DND-41 (cell line): Measurements from ENCODE around the gene PLD5.

Source experiments
- ATAC-seq: fragments of 200-7000 bp; cut with Tn5 transposase; 3 replicates; pipeline ENCODE4 v1.9.1; 2021; ENCODE audit warnings: low read depth; ENCODE audit not compliant: insufficient read depth
- DNase-seq: peaks from one replicate; pipeline ENCODE4 v3.0.0-alpha.2; 2020
- H2AFZ ChIP-seq: 2 replicates; pipeline ENCODE4 v1.6.0; 2012; ENCODE audit warnings: low read depth, low read length
- H3K27ac ChIP-seq: 2 replicates; pipeline ENCODE4 v1.5.1; 2012; ENCODE audit warnings: low read length, inconsistent platforms
- H3K27me3 ChIP-seq: fragments of 200-600 bp; sonication (generic); 2 replicates; pipeline ENCODE4 v1.6.0; 2012; ENCODE audit warnings: low read length, mild to moderate bottlenecking, inconsistent platforms; ENCODE audit not compliant: insufficient read depth, poor library complexity
- H3K36me3 ChIP-seq: 2 replicates; pipeline ENCODE4 v1.5.1; 2012; ENCODE audit warnings: low read length, inconsistent platforms; ENCODE audit not compliant: insufficient read depth
- H3K4me1 ChIP-seq: 2 replicates; pipeline ENCODE4 v1.5.1; 2012; ENCODE audit warnings: mild to moderate bottlenecking, low read length; ENCODE audit not compliant: insufficient read depth
- H3K4me2 ChIP-seq: 2 replicates; pipeline ENCODE4 v1.6.0; 2012; ENCODE audit warnings: mild to moderate bottlenecking, moderate library complexity, low read length, inconsistent platforms; ENCODE audit not compliant: insufficient read depth
- H3K4me3 ChIP-seq, 2 experiments: fragments of 200-600 bp in 1 of 2; shearing (Covaris generic) in 1 of 2; 2 replicates each; pipeline ENCODE4 v1.5.1; 2012 to 2016; ENCODE audit warnings: inconsistent platforms in 2 of 2, low read length in 2 of 2, mild to moderate bottlenecking in 2 of 2, low read depth in 1 of 2, moderate library complexity in 1 of 2
- H3K79me2 ChIP-seq: 2 replicates; pipeline ENCODE4 v1.6.0; 2012; ENCODE audit warnings: low read length, inconsistent platforms; ENCODE audit not compliant: insufficient read depth
- H3K9ac ChIP-seq: 2 replicates; pipeline ENCODE4 v1.6.0; 2012; ENCODE audit warnings: low read depth, mild to moderate bottlenecking, inconsistent platforms, low read length, moderate library complexity
- H3K9me3 ChIP-seq: 2 replicates; pipeline ENCODE4 v1.5.1; 2012; ENCODE audit warnings: low read length, moderate library complexity, mild to moderate bottlenecking, inconsistent platforms; ENCODE audit not compliant: insufficient read depth, severe bottlenecking
- H4K20me1 ChIP-seq: 2 replicates; pipeline ENCODE4 v1.6.0; 2012; ENCODE audit warnings: low read length; ENCODE audit not compliant: insufficient read depth
- CTCF ChIP-seq: IDR thresholded peaks from 2 replicates; pipeline ENCODE4 v1.5.1; 2012; ENCODE audit warnings: borderline replicate concordance, low read length, moderate library complexity, mild to moderate bottlenecking; ENCODE audit not compliant: poor library complexity, severe bottlenecking; ENCODE audit errors: extremely low read depth
- EZH2 ChIP-seq: IDR thresholded peaks from 3 replicates; pipeline ENCODE4 v1.6.1; 2012; ENCODE audit warnings: borderline replicate concordance, low read depth, mild to moderate bottlenecking, moderate library complexity, low read length, inconsistent platforms; ENCODE audit not compliant: severe bottlenecking

The PLD5 gene

DNA sequence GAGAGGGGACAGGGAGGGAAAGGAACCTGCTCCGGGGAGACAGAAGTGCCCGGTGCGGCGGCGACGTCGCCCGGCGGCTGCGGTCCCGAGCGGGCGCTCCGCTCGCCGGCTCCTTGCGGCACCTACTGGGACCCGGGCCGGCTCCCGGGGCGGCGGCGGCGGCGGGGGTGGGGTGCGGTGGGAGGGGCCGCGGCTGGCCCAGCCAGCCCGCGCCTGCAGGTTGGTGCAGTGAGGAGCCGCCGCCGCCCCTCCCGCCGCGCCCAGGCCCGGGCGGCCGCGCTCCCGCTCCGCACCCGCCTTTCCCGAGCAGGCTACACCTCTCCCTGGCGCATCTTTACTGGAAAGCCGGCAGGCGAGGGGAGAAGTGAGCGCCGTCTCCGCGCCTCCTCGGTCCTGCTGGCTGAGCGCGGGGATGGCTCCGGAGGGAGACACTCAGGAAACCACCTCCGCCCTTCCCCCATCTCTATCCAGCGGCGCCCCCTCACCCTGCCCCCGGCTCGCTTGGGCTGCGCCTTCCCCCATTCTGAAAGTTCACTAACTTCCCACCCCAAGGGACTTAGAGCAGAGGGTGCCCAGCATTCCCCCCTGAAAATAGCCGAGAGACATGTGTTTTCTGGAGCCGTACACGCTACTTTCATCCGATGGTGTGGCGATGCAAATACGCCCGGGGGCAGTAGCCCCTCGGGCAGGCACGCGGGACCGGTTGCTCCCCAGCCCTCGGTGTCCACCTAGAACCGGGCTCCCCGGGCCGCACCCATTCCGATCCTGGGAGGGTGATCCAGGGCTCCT, at the start of gene PLD5:
TSS of gene PLD5 (minus strand) at position 127 of the 789 bp plus-strand sequence.
- Histone ChIP-seq H3K36me3 (no peaks in the 10 kb centered on the region), H4K20me1 (no peaks in the 10 kb centered on the region), H3K4me1 (no peaks in the 10 kb centered on the region), H3K27ac (no peak within 1 kb of the TSS), H3K4me3 (no peak within 1 kb of the TSS), H2AFZ (no peak within 1 kb of the TSS), H3K9ac (no peak within 1 kb of the TSS), H3K4me2 (no peak within 1 kb of the TSS), H3K27me3 (no peaks in the 10 kb centered on the region), H3K9me3 (no peaks in the 10 kb centered on the region), H3K79me2 (no peaks in the 10 kb centered on the region)
- no peak for ATAC-seq
- DNase-seq = no peak
- no peak for TF ChIP-seq CTCF
- no peak for TF ChIP-seq EZH2

DNA sequence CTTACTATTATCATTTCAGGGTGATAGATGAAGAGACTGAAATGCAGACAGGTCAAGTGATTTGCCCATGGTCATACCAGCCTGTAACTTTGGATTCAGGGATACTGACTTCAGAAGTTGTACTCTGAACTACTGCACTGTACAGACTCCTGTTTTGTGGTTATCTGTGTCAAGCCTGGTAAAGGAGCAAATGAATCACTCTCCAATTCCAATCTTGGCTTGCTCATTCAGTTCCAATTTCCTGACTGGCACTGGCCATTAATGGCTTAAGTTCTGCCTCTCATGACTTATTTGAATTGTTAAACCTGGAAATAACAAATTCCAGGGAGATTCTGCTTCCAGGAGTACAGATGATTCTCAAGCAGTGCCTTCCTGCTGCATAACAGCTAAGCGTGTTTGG, 45.4 kb upstream of the PLD5 start:
- H3K4me2 ChIP-seq = no peak overlapping the region
- H3K79me2 ChIP-seq = no peaks in the 10 kb centered on the region
- no peaks in the 10 kb centered on the region for H3K27me3 ChIP-seq
- H3K9me3 ChIP-seq = no peaks in the 10 kb centered on the region
- H3K36me3 ChIP-seq = no peaks in the 10 kb centered on the region
- ATAC-seq (no peak), DNase-seq (no peak)
- H3K27ac ChIP-seq = no peak overlapping the region
- no peak overlapping the region for H2AFZ ChIP-seq
- H3K9ac ChIP-seq = no peak overlapping the region
- TF ChIP-seq CTCF = no peak
- TF ChIP-seq EZH2 = no peak
- no peaks in the 10 kb centered on the region for H3K4me1 ChIP-seq
- no peak overlapping the region for H3K4me3 ChIP-seq
- no peaks in the 10 kb centered on the region for H4K20me1 ChIP-seq

- Histone ChIP-seq H3K79me2 (no peaks in the 10 kb centered on the region), H3K4me2 (no peak overlapping the region), H3K36me3 (no peaks in the 10 kb centered on the region), H3K9me3 (no peaks in the 10 kb centered on the region), H3K9ac (no peak overlapping the region), H3K4me1 (no peaks in the 10 kb centered on the region), H2AFZ (no peak overlapping the region), H3K27me3 (no peaks in the 10 kb centered on the region), H4K20me1 (no peaks in the 10 kb centered on the region), H3K27ac (no peak overlapping the region), H3K4me3 (no peak overlapping the region)
- ATAC-seq (no peak), DNase-seq (no peak)
- no peak for TF ChIP-seq CTCF
- no peak for TF ChIP-seq EZH2
Observed at GRCh38 chr1:242568666-242569065, 44.2 kb upstream of the PLD5 start.
